K562 (cell line): ENCODE data around the gene C4orf50. TPM values are rescaled to one million over a fixed set of nuclear protein-coding genes. Genes with fewer than 3 reads are reported as not detected.

Experiments
- C11orf30 ChIP-seq: fragments of 450-650 bp; IDR thresholded peaks from 2 replicates; pipeline ENCODE4 v1.6.1; 2016; ENCODE audit warnings: low read depth, mild to moderate bottlenecking
- ETV6 ChIP-seq, 3 experiments: fragments of 150-350 bp in 1 of 3; sonication (generic) in 1 of 3; formaldehyde crosslinking in 1 of 3; IDR thresholded peaks; 2 replicates each; pipeline versions ENCODE4 v1.6.1 to v1.8.0; 2014 to 2022; ENCODE audit warnings: borderline replicate concordance in 2 of 3, low read depth in 2 of 3, antibody characterized with exemption in 1 of 3, low read length in 1 of 3, mild to moderate bottlenecking in 1 of 3, missing genetic modification reagents in 1 of 3
- LEF1 ChIP-seq: fragments of 450-650 bp; IDR thresholded peaks from 2 replicates; pipeline ENCODE4 v1.6.1; 2016; ENCODE audit warnings: mild to moderate bottlenecking
- MAFF ChIP-seq: IDR thresholded peaks from 2 replicates; pipeline ENCODE4 v1.6.1; 2012; ENCODE audit warnings: low read length, improper control_type of control experiment
- REST ChIP-seq, 2 experiments: fragments of 450-650 bp; formaldehyde crosslinking in 1 of 2; IDR thresholded peaks; 2 replicates each; pipeline versions ENCODE4 v1.4.0 to v1.6.1; 2014 to 2020; ENCODE audit warnings: mild to moderate bottlenecking in 2 of 2, borderline replicate concordance in 1 of 2, low read depth in 1 of 2
- RREB1 ChIP-seq: fragments of 250-450 bp; sonication (Bioruptor Pico); IDR thresholded peaks from 2 replicates; pipeline ENCODE4 v1.4.0; 2020
- SREBF2 ChIP-seq: sonication (generic); formaldehyde crosslinking; IDR thresholded peaks from 2 replicates; pipeline ENCODE4 v1.4.0; 2020; ENCODE audit warnings: mild to moderate bottlenecking, missing genetic modification reagents
- ZNF408 ChIP-seq: fragments of 250-450 bp; sonication (Bioruptor Pico); IDR thresholded peaks from 2 replicates; pipeline ENCODE4 v1.4.0; 2020; ENCODE audit warnings: low read depth, mild to moderate bottlenecking, moderate library complexity
- ZNF445 ChIP-seq: fragments of 250-450 bp; sonication (Bioruptor Pico); IDR thresholded peaks from 2 replicates; pipeline ENCODE4 v1.4.0; 2020; ENCODE audit warnings: low read depth, mild to moderate bottlenecking, moderate library complexity
- polyA plus RNA-seq, 8 experiments: library from polyadenylated mRNA; depleted of rRNA in 4 of 8; stranded (reverse) in 5 of 8; unstranded in 3 of 8; fragments of >200 nt; fragmentation: Nextera tagmentation in 2 of 8; fragmentation: Illumina TruSeq in 1 of 8; extraction: Ambion mirVana in 2 of 8; extraction: Trizol in 1 of 8; gene quantifications; 2 replicates each; pipeline versions ENCODE4 v1.2.1 to v1.2.3, GENCODE V29; 2011 to 2014; ENCODE audit warnings: inconsistent platforms in 1 of 8, missing spikeins in 1 of 8
- total RNA-seq, 7 experiments: library from RNA; depleted of rRNA in 6 of 7; stranded (reverse); fragments of >200 nt in 6 of 7; fragmentation: Illumina TruSeq in 2 of 7; extraction: Trizol in 2 of 7; gene quantifications; 2 replicates each; pipeline versions ENCODE4 v1.2.1 to v1.2.3, GENCODE V29; 2011 to 2021; ENCODE audit warnings: low replicate concordance in 1 of 7

C4orf50 gene
- total and polyA plus RNA-seq, 9 of the 15 experiments (the other 6 are each of a cell fraction or from before 2014, with no cell fraction given), result not detected

- TF ChIP-seq RREB1 (CRISPR knock-in tag) (no peak), SREBF2 (CRISPR knock-in tag) (no peak), ZNF445 (CRISPR knock-in tag) (no peak), LEF1 (no peak), ZNF408 (CRISPR knock-in tag) (no peak), C11orf30 (no peak), ETV6 (IDR thresholded peaks at IDR 0.05; ENCODE audit: borderline replicate concordance in 1 of 2, low read depth in 2 of 2, low read length in 1 of 2) (no peak), ETV6 (CRISPR knock-in tag; IDR thresholded peaks at IDR 0.05; ENCODE audit: borderline replicate concordance) (no peak), MAFF (no peak), REST (IDR thresholded peaks at IDR 0.05; ENCODE audit: borderline replicate concordance) (peak; percentile 23; the same call in 1 of the 2 replicates), REST (CRISPR knock-in tag; IDR thresholded peaks at IDR 0.05; ENCODE audit: low read depth) (no peak)
- TF ChIP-seq, all 486 proteins: peak for 3
These were observed 38.2 kb downstream of the C4orf50 start (continued) for GRCh38 chr4:5979981-5980380.
